GM21723 (cell line): ENCODE measurements around the gene CDH5.
"Not testable (repeated sequence)": the region's sequence is repeated elsewhere in the genome, so short reads cannot be mapped to it uniquely, and the experiment has no call there.

Experiments
- ATAC-seq: cut with Tn5 transposase; IDR thresholded peaks from one replicate; pipeline ENCODE4 v1.9.1; 2021; ENCODE audit warnings: mild to moderate bottlenecking, moderate library complexity; ENCODE audit not compliant: unreplicated experiment

Gene CDH5

DNA sequence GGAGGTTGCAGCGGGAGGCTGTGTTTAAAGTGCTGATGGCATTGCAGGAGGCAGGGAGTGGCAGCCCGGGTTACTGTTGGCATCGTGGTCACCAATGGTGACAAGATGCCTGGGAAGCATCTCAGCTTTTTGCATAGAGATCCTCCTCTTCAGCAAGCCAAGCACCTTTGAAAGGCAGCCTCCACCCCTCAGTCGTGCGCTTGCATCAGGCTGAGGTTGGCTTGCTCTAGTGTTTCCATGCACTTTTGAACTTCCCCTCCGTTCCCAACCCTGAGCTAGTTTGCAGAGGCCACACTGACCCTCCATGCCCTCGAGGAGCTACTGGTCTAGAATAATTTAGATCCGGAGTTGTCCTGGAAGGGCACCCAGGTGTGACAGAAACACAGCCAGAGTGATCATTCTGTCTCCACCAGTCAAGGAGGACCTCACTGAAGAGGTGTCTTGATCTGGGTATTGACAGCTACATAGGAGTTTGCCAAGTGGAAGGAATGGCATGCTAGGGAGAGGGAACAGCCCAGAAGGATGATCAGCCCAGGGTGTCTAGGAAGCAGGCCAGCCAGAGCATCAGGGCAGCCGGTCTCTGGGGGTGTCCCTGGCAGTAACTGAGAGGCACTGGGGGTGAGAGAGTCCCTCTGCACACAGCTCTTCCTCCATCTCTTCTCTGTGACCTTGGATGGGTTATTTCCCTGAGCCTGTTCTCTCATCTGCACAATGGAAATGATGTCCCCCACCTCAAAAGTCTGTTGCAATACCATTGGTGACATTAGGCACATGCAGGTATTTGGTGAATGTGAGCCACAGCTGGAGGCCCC lies 68.3 kb downstream of the CDH5 start:
- no peak for ATAC-seq

DNA sequence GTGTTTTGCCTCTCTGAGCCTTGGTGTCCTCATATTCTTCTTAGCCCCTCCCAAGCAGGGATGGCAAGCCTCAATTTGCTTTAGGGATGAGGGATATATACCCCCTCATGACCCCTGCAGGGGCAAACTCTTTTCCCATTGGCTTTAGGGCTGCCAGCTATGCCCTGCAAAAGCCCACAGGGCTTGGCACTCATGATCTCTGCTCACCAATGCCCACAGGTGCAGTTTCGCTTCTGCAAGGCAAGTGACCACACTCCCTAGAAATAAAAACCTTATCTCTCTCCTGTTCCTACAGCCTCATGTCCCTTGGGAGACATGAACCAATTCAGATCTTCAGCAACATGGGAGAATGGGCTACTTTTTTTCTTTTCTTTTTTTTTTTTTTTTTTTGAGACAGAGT lies 69.4 kb downstream of the CDH5 start:
- ATAC-seq = no peak

DNA sequence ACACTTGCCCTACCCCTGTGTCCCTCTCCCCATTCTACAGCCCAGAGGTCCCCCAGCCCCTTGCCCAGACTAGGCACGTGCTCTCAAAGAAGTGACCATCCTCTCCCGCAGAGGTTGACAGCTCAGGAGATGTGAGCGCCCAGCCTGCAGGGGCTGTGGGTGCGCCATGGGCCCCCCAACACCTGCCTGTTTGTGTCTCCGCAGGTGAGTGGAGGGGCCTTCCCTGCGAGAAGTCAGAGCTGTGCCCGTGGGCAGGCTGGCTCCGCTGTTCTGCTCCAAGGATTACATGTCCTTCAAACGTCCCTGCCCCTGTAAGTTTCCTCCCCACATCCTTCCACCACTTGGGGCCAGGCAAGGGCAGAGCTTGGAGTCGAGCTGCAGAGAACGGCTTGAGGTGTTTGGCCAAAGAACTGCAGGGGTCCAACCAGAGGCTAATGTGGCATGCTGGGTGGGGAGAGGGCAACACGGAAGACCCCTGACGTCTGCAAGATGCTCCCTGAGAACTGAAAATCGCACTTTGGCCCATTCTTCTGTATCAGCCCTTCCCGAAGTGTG lies 71.0 kb downstream of the CDH5 start:
- ATAC-seq = no peak

DNA sequence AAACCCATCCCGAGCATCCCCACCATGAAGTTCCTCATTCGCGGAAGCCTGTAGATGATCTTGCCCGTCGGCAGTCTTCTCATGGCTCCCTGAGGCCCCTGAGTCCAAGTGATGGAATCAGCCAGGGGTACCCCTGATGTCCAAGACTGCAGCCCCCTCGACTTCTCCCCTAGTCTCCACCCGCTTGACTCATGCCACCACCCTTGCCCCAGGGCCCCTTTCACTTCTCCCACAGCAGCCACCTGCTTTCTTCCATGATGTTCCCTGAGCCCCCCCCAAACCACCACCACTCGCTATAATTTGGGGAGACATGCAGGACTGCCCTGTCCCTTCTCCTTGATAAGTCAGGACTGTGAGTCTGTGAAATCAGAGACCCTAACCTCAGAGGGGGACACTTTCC lies 72.0 kb downstream of the CDH5 start:
- ATAC-seq = no peak

DNA sequence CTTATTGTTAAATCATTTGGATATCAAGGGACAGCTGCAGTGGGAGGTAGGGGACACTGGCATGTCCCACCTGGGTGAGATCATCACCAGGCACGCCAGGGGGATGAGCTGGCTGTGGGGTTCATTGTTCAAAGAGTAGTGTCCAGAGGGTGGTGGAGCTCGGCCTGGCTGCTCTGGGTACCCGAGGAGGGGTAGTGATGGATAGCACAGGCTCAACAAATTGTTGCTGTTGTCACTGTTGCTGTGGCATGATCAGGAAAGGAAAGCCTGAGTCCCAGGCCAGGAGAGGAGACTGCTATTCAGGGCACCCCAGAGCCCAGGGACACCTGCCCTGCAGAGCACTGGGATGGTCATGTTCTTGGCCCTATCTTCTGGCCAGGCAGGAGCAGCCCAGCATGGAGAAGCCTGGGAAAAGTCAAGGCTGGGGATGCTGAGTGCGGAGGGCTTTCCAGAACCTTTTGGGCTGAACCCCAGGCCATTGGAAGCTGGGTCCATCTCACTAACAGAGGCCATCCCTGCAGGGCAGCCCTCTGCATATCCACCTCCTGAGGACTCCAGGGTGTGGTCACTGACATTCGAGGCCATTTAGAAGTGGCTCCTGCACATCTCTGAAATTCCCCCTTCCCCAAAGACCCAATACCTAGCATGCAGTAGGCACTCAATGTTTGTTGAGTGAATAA lies 72.7 kb downstream of the CDH5 start:
- no peak for ATAC-seq

DNA sequence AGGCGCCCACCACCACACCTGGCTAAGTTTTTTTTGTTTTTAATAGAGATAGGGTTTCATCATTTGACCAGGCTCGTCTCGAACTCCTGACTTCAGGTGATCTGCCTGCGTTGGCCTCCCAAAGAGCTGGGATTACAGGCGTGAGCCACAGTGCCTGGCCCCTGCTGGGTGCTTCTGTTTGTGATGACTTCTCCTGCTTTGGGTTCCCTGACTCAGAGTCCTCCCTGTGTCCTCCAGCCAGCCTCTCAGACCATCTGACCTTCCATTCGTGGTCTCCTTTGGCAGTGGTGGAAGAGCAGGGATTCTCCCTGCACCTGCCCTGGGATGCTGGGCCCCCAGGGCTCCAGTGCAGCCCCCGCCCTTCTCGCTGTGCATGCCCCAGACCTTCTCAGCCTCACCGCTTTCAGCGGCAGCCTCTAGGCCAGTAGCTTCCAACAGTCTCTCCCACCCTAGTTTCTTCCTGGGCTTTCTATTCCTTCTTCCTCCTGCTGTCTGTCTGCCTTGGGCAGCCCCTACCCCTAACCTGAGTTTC lies 73.8 kb downstream of the CDH5 start:
- ATAC-seq = no peak

DNA sequence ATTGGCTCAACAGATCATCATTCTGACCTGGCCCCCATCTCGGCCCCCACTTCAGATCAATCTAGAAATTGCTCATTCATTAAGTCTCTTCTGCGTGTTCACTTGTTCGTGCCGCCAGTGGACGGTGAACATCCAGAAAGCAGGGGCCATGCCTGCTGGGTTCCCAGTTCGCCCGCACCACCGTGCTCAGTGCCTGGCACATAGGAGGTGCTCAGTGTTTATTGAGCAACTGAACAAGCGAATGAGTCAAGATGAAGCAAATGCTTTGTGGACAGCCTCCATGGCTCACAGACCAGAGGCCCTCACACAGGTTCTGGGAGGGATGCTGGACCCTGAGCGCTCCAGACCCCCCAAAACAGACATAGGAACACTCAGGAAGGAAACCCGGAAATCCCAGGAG lies 74.5 kb downstream of the CDH5 start:
- no peak for ATAC-seq

DNA sequence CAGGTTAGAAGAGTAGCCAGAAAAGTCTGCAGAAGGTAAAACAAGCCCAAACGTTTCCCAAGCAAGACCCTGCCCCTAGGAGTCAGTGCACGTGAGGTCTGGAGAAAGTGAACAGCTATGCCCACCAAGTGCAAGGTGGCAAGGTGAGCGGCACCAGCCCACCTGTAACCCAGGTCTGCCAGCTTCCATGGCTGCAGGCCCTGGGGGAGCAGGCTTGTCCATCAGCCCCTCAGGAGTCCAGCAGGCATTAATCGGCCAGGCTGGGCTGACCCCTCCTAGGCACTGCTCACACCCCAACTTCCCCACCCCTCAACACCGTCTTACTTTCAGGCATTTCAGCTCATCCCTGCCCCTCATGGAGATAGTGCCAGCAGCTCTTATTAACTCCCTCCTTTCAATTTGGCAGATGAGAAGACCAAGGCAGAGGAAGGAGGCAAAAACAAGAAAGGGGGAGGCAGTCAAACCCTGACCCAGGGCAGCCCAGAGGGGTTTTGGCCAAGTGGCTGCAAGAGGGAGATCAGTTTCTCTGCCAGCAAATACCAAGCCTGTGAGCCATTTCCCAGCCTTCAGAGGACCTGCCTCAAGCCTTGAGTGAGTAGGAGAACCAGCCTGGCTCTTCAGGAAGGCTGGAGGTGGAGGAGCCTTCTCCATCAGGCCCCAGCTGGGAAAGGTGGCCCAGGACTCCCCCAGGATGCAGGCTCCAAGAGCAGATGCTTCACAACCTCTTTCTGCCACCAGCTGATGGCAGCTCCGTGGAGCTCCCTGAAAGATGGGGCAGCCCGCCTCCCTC lies 75.3 kb downstream of the CDH5 start:
- no peak for ATAC-seq

DNA sequence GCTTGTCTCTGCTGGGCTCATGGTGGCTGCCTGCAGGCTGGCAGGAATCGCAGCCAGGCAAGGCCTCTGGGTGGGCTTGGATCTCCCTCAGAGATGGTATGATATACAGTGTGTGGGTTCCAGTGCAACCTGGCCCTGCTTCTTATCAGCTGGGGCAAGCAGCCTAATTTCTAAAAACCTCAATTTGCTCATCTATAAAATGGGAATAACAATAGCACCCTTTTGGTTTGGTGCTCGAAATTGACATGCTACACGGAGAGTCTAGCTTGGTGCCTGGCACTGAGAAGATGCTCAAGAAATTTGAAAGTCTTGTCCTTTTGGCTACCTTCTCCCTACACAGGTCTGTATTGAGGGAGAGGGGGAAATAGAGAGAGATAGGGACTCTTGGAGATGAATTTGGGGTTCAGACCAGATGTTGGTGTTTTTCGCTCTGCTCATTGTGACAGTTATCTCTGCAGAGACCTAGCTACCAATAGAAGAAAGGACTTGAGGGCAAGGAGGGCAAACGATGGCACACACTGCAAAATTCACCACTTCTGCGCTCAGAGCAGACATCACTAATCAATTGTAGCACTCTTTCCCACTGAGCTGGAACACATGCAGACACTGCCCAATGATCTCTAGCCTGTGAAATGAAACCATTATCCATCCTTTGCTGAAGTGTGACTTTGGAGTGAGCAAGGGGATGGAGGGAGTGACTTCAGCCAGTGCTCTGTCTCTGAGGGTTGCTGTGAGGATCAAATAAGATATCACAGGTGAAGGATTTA lies 76.2 kb downstream of the CDH5 start:
- no peak for ATAC-seq

DNA sequence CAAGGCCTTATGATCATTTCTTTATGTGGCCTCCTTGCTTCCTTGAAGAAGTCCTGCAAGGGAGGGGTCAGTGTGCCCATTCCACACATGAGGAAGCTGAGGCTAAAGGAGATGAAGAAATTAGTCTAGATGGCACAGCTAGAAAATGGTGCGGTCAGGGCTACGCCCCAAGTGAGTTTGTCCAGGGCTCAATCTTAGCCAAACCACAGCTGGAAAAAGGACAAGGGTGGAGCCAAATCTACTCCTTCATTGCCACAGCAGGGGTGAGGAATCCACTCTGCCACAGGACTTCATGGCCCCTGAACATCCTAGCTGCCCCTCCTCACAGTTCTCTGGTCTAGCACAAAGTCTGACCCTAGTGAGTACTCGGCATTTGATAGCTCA lies 76.8 kb downstream of the CDH5 start:
- no peak for ATAC-seq

DNA sequence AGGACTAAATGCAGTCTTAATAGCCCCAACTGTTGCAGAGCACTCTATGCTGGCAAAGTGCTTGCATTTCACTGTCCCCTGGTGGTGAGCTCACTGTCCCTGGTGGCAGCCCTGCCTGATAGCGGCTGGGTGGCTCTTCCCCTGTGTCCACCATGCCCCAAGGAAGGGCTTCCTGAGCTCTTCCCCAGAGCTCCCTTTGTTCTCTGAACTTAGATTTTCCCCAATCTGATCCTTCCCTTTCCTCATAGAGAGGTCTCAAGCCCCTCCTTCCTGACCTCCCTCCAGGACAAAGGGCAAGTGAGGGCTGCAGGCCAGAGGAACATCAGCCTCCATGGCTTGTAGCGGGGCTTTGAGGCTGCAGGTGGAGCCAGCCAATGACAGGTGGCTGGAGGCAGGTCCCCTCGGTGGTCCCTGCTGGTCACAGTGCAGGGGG lies 77.6 kb downstream of the CDH5 start:
- ATAC-seq = no peak

DNA sequence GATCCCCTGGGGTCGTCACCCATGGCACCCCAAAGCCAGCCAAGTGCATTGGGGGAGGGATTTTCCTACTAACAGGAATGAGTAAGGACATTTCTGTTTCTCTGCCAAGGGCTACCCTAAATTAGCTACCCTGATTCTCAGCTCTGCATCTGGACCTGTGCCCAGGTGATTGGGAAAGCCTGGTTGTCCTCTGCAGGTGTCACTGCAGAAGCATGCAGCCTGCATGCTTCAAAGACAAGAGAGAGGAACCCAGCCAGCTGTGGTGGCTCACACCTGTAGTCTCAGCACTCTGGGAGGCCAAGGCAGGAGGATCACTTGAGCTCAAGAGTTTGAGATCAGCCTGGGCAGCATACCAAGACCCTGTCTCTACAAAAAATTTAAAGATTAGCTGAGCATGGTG lies 80.2 kb downstream of the CDH5 start:
- no peak for ATAC-seq

DNA sequence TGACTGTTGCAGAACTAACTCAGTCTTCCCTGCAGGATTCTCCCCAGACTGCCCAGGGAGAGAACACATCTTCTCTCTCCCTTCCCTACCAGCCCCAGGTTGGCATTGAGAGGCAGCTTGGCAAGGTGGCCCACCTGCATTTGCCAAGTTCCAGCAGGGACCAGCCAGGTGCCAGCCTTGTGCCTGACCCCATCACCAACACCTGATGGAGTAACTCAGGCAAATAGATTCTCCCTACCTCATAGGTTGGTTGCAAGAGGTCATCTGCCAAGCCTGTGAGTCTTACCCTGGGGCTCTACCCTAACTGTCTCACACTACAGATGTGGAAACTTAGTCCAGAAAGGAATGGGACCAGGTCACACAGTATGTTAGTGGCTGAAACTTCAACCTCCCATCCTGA lies 81.0 kb downstream of the CDH5 start:
- no peak for ATAC-seq

DNA sequence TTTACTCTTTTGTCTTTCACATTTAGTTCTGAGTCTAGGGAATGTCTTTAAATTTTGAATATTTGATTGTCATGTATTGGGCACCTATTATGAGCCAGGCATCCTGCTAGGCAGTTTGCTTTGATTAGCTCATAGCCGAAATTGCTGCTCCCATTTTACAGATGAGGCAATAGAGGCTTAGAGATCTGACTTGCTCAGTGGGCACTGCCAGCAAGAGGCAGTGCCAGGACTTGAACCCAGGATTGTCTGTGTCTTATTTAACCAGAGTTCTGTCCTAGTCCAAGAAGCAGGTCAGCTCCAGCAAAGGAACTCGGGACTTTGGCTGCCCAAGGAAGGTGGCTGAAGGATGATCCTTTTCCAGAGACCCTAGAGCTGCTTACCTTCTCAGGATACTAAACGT lies 85.1 kb downstream of the CDH5 start:
- no peak for ATAC-seq

DNA sequence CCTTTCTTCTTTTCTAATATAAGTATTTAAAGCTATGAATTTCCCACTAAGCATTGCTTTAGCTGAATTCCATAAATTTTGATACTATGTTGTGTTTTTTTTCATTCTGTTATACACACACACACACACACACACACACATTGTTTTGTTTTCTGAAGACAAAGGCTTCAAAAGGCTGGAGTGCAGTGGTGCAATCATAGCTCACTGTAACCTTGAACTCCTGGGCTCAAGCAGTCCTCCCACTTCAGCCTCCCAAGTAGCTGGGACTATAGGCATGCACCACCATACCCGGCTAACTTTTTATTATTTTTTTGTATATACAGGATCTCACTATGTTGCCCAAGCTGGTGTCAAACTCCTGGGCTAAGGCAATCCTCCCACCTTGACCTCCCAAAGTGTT lies 86.7 kb downstream of the CDH5 start:
- not testable (repeated sequence) for ATAC-seq
